Upper lobe of left lung (tissue), 6 donors: ENCODE data around the gene DNASE1L3. TPM values are rescaled to one million over a fixed set of nuclear protein-coding genes. Genes with fewer than 3 reads are reported as not detected.

Experiments used
- ATAC-seq, 2 donors: fragments of 200-7000 bp; cut with Tn5 transposase; one replicate each; pipeline ENCODE4 v1.9.1; 2022; ENCODE audit warnings: mild to moderate bottlenecking in 2 of 2, moderate library complexity in 2 of 2; ENCODE audit not compliant: low FRiP score in 2 of 2
- DNase-seq, 2 donors: peaks; one replicate each; pipeline ENCODE4 v3.0.0-alpha.2; 2019 to 2020
- H3K27ac ChIP-seq, 4 donors: fragments of 200-600 bp; sonication (generic); one replicate each; pipeline ENCODE4 v1.5.1; 2016 to 2019
- H3K27me3 ChIP-seq, 4 donors: fragments of 200-600 bp; sonication (generic); one replicate each; pipeline ENCODE4 v1.5.1; 2017 to 2019
- H3K36me3 ChIP-seq, 4 donors: fragments of 200-600 bp; sonication (generic); one replicate each; pipeline ENCODE4 v1.5.1; 2016 to 2019
- H3K4me1 ChIP-seq, 4 donors: fragments of 200-600 bp; sonication (generic); one replicate each; pipeline ENCODE4 v1.5.1; 2018 to 2019
- H3K4me3 ChIP-seq, 4 donors: fragments of 200-600 bp; sonication (generic); one replicate each; pipeline ENCODE4 v1.5.1; 2017 to 2019; ENCODE audit warnings: mild to moderate bottlenecking in 2 of 4, moderate library complexity in 1 of 4
- H3K9me3 ChIP-seq, 4 donors: fragments of 200-600 bp; sonication (generic); one replicate each; pipeline ENCODE4 v1.5.1; 2018 to 2019
- CTCF ChIP-seq, 6 experiments: fragments of 450-650 bp in 4 of 6; fragments of 200-600 bp in 2 of 6; sonication (generic) in 2 of 6; IDR thresholded peaks; one replicate each; pipeline ENCODE4 v1.5.1; 2016 to 2019; ENCODE audit warnings: antibody characterized with exemption in 6 of 6
- EP300 ChIP-seq, 4 donors: sonication (generic); formaldehyde crosslinking; IDR thresholded peaks; one replicate each; pipeline ENCODE4 v1.5.1; 2017; ENCODE audit warnings: antibody characterized with exemption in 4 of 4, control low read depth in 2 of 4
- POLR2A ChIP-seq, 4 donors: fragments of 450-650 bp; IDR thresholded peaks; one replicate each; pipeline ENCODE4 v1.5.1; 2016 to 2017; ENCODE audit warnings: antibody characterized with exemption in 4 of 4, mild to moderate bottlenecking in 2 of 4
- POLR2AphosphoS5 ChIP-seq, 2 donors: sonication (generic); formaldehyde crosslinking; IDR thresholded peaks; one replicate each; pipeline ENCODE4 v1.5.1; 2017; ENCODE audit warnings: antibody characterized with exemption in 2 of 2
- WGBS, 2 donors: methylation state at CpG; one replicate each; pipeline ENCODE4 v1.1.5; 2017 to 2018; 5-methylcytosine and 5-hydroxymethylcytosine counted together
- total RNA-seq, 6 donors: library from RNA; depleted of rRNA in 4 of 6; stranded (reverse); fragments of >200 nt in 4 of 6; gene quantifications; one replicate each; pipeline versions ENCODE4 v1.1.0 to v1.2.1, GENCODE V29; 2016 to 2021
- donor health status: DM: no; HTN: no; CAD: no; lungs with moderate emphysema.
- donor health status: DM: no; HTN: yes; CAD: no; lungs with severe emphysema.

DNASE1L3 gene
- total RNA-seq, 6 donors from 2014 or later, result 0.59 to 35.6 (median 3.3) TPM; not detected in 1

- Histone ChIP-seq H3K36me3 (peaks cover 5 to 96% (median 67%) of the 10 kb centered on the region in 4 donors), H3K27ac (no peak overlapping the region), H3K4me3 (no peak overlapping the region), H3K9me3 (no peaks in the 10 kb centered on the region), H3K4me1 (no peaks in the 10 kb centered on the region), H3K27me3 (no peaks in the 10 kb centered on the region)
- ATAC-seq (no peak), DNase-seq (no peak)
- no peak for TF ChIP-seq POLR2A (IDR thresholded peaks at IDR 0.05)
- no peak for TF ChIP-seq EP300 (IDR thresholded peaks at IDR 0.05)
- no peak for TF ChIP-seq POLR2AphosphoS5 (IDR thresholded peaks at IDR 0.05)
- no peak for TF ChIP-seq CTCF (IDR thresholded peaks at IDR 0.05)
- 91 to 93% methylated on average over 13 of the region's 13 CpGs for WGBS, 2 donors
Measured at GRCh38 chr3:58150810-58151199, 60.0 kb downstream of the DNASE1L3 start.

- ATAC-seq (no peak), DNase-seq (no peak)
- Histone ChIP-seq H3K27ac (no peak overlapping the region), H3K27me3 (no peaks in the 10 kb centered on the region), H3K9me3 (no peaks in the 10 kb centered on the region), H3K4me3 (no peak overlapping the region), H3K4me1 (no peaks in the 10 kb centered on the region), H3K36me3 (peaks cover 5 to 96% (median 68%) of the 10 kb centered on the region in 4 donors)
- TF ChIP-seq POLR2AphosphoS5 (IDR thresholded peaks at IDR 0.05) (no peak), POLR2A (IDR thresholded peaks at IDR 0.05) (no peak), CTCF (IDR thresholded peaks at IDR 0.05) (no peak), EP300 (IDR thresholded peaks at IDR 0.05) (no peak)
- 91 to 93% methylated on average over 14 of the region's 14 CpGs for WGBS, 2 donors
Measured at GRCh38 chr3:58150130-58150809, 60.5 kb downstream of the DNASE1L3 start.

- Histone ChIP-seq H3K27ac (no peak overlapping the region), H3K4me1 (no peaks in the 10 kb centered on the region), H3K27me3 (no peaks in the 10 kb centered on the region), H3K36me3 (peaks cover 2 to 97% (median 59%) of the 10 kb centered on the region in 4 donors), H3K4me3 (no peak overlapping the region), H3K9me3 (no peaks in the 10 kb centered on the region)
- no peak for TF ChIP-seq CTCF (IDR thresholded peaks at IDR 0.05)
- no peak for TF ChIP-seq POLR2A (IDR thresholded peaks at IDR 0.05)
- no peak for TF ChIP-seq POLR2AphosphoS5 (IDR thresholded peaks at IDR 0.05)
- no peak for TF ChIP-seq EP300 (IDR thresholded peaks at IDR 0.05)
- WGBS, 2 donors, result 98% methylated on average over 8 to 9 of the region's 9 CpGs
- no peak for ATAC-seq
- DNase-seq, result no peak
Measured at GRCh38 chr3:58148049-58148448, 62.7 kb downstream of the DNASE1L3 start.

GRCh38 chr3:58144478-58145325, 66.1 kb downstream of the DNASE1L3 start:
- H3K4me3 ChIP-seq, result no peak overlapping the region
- peaks cover 3 to 92% (median 53%) of the 10 kb centered on the region in 4 donors for H3K36me3 ChIP-seq
- no peaks in the 10 kb centered on the region for H3K9me3 ChIP-seq
- no peaks in the 10 kb centered on the region for H3K4me1 ChIP-seq
- DNase-seq, result no peak
- TF ChIP-seq POLR2AphosphoS5 (IDR thresholded peaks at IDR 0.05), result no peak
- TF ChIP-seq CTCF (IDR thresholded peaks at IDR 0.05), result no peak
- TF ChIP-seq POLR2A (IDR thresholded peaks at IDR 0.05), result no peak
- no peak for TF ChIP-seq EP300 (IDR thresholded peaks at IDR 0.05)
- no peaks in the 10 kb centered on the region for H3K27me3 ChIP-seq
- no peak for ATAC-seq
- H3K27ac ChIP-seq, result no peak overlapping the region
- 79 to 87% methylated on average over 7 of the region's 7 CpGs for WGBS, 2 donors
